NCI-H345 (cell line): ENCODE measurements around the gene CLOCK.

Experiments
- DNase-seq: peaks from one replicate; lab custom pipeline; 2025; lab: John Stamatoyannopoulos, UW

Gene CLOCK

DNA sequence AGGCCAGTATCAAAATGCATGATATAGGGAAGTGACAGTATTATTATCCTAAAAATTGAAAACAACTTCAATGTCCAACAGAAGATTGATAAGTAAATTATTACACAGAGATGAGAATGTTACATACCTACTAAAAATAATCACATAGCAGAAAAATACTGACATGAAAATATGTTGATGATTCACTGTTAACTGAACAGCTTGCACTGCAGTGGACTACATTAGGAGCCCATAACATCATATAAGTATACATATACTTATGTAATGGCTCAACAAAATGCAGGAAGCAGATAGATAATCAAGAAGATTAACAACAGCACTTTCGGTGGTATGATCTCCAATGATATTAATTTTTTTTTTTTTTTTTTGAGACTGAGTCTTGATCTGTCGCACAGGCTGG is 7.1 kb downstream of the CLOCK start:
- DNase-seq, result no peak

DNA sequence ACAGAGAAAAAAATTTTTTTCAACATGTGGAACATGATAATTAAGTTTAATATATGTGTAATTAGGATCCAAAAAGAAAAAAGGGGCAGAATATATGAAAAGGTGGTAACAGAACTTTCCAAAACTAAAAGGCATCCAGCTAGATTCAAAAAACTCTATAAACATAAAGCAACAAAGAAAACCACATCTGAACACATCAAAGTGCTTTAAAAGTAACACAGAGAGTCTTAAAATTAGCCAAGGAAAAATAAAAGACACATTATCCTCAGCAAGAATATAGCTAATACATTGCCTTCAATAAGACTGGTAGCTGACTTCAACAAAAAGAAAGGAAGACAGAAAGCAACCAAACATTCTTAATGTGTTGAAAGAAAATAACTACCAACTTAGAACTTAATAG is 8.2 kb downstream of the CLOCK start:
- no peak for DNase-seq

DNA sequence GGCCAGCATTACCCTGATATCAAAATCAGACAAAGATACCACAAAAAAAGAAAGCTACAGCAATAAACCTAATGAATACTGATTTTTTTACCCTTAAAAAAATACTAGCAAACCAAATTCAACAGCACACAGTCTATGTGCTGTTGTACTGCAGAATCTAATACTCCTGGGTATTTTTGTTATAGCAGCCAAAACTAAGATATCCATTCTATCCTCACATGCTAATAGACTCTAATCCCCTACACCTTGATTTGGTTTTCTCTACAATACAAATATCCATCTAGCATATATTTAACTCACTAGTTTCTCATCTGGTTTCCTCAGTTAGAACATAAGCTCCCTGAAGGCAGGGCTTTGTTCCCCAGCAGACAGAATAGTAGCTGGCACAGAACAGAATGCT is 12.4 kb downstream of the CLOCK start:
- DNase-seq, result no peak

DNA sequence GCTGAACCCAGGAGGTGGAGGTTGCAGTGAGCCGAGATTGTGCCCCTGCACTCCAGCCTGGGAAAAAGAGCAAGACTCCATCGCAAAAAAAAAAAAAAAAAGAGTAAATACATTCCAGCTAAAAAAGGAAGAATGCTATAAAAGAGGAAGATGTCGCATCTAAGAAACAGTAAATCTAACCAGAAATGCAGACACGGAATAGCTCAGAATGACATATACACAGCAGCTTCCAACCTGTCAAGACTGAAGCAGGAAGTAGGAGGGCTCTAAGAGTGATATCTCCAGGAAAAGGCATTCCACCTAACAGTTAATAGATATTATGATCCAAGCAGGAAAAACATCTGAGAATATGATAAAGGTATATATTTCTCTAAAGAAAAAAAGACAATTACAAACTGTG is 16.0 kb downstream of the CLOCK start:
- DNase-seq, result no peak

DNA sequence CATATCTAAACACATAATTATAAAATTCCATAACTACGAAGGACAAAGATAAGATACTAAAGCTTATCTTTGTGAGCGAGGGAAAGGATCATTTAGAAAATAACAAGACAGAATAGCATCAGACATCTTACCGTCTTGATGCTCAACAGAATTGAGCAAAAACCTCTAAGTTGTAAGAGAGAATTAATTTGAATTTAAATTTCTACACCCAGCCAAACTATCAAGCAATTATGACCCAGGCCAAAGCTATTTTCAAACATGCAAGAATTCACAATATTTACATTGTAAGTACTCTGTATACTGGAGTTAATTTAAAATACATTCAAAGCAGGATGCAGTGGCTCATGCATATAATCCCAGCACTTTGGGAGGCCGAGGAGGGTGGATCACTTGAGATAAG is 16.5 kb downstream of the CLOCK start:
- no peak for DNase-seq

DNA sequence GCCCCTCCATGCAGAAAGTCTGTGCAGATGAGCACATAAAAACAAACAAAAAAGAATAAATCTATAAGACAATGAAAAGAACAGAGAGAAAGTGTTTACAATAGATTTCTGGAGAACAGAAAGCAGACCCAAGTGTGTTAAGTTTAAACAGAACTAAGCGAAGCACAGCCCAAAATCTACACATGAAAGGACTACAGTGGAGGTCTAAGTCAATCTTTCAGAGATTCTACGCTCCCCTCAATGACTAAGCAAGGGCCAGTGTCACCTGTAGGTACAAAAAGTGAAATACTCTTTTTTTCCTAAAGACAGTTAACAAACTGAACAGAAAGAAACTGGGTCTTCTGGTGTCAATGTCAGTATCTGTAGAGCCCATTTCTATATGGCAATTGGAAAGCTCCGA is 18.2 kb downstream of the CLOCK start:
- no peak for DNase-seq

DNA sequence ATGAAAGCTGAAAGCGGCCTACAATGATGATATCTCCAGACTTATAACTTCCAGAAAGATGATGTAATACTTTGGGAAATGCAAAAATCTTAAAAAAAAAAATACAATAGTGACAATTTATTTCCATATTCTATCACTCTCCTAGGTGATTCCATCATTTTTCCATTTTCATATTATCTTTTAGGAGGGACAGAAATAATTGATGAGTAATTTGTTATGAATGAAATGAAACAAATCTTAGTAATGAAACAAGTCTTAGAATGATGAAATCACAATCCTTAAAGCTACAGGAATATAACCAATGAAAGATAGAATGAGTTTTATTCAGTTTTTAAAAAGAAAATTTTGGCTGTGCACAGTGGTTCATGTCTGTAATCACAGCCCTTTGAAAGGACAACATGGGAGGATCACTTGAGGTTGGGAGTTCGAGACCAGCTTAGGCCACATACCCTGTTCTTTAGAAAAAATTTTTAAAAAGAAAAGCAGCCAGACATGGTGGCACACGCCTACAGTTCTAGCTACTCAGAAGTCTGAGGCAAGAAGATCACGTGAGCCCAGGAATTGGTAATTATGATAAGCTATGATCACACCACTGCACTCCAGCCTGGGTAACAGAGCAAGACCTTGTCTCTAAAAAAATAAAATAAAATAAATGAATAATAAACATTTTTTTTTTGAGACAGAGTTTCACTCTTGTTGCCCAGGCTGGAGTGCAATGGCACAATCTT is 21.7 kb downstream of the CLOCK start:
- DNase-seq, result no peak

DNA sequence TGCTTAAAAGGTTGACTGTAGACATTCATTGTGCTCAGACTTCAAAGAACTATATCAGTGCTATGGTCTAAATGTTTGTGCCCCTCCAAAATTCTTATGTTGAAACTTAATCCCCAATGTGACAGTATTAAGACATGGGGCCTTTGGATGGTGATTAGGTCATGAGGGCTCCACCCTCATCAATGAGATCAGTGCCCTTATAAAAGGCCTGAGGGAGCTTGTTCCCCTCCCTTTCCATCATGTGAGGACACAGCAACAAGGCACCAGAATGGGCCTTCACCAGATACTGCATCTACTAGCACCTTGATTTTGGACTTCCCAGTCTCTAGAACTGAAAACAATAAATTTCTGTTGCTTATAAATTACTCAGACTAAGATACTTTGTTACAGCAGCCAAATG is 28.3 kb downstream of the CLOCK start:
- no peak for DNase-seq

DNA sequence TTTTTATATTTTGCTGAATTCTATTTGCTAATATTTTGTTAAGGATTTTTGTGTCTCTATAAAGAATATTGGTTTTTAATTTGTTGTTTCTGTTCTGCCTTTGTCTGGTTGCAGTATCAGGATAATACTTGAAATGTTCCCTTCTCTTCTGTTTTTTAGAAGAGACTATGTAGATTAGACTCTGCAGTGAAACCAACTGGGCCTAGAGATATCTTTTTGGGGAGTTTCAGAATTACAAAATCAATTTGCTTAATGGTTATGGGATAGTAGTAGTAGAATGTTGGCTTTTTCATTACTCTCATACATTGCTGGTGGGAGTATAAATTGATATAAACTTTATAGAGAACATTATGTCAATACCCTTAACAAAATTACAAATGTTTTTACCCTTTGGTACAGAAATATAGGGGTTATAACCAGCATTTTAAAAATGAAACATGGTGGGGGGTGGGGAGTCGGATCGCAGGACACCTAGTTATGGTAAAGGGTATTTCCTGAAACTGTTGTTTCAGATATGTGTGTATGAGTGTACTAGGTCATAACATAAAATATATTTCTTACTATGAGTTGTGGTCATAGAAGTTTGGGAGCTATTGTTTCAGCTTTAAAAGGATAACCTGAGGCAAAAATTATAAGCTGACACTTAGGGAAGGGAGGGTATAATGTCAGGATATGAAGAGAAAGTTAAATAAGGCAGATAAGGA is 29.0 kb downstream of the CLOCK start:
- DNase-seq, result no peak

DNA sequence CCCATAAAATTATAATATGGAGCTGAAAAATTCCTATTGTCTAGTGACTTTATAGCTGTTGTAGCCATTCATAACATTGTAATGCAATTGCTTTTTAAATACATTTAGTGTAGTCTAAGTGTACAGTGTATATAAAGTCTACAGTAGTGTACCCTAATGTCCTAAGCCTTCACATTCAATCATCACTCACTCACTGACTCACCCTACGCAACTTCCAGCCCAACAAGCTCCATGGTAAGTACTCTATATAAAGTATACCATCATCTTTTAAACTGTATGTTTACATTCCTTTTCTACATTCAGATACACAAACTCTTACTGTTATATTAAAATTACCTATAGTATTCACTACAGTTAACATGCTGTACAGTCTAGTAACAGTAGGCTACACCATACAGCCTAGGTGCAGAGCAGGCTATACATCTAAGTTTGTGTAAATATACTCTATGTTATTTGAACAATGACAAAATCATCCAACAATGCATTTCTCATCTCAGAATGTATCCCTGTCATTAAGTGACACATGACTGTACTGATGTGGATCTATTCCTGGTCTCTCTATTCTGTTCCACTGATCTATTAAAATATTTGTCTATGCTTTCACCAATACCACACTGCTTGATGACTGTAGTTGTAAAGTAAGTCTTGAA is 33.7 kb downstream of the CLOCK start:
- no peak for DNase-seq

DNA sequence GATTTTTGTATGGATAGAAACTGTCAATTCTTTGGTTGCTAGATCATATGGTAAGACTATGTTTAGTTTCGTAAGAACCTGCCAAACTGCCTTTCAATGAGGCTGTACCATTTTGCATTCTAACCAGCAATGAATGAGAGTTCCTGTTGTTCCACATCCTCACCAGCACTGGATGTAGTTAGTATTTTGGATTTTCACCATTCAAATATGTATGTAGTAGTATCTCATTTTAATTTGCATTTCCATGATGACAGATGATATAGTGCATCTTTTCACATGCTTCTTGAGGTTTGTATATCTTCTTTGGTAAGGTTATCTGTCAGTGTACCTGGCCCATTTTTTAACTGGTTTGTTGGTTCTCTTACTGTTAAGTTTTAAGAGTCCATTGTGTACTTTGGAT is 34.6 kb downstream of the CLOCK start:
- no peak for DNase-seq

DNA sequence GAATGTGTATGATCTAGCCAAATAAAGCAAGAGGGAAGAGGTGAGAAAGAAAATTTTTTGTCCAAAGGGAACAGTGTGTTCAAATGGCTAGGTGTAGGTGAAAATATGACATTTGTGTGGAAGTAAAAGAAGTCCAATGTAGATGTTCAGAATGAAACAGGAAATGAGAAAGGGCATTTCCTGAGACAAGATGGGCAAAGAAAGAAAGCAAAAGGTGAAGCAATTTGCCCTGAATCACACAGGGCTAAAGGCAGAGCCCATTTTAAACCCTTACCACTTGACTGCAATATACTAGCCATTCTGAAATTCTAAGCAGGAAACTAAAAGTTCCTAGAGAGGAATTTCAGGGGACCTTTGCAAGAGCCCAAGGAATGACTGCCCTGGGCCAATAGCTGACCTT is 36.0 kb downstream of the CLOCK start:
- DNase-seq, result no peak

DNA sequence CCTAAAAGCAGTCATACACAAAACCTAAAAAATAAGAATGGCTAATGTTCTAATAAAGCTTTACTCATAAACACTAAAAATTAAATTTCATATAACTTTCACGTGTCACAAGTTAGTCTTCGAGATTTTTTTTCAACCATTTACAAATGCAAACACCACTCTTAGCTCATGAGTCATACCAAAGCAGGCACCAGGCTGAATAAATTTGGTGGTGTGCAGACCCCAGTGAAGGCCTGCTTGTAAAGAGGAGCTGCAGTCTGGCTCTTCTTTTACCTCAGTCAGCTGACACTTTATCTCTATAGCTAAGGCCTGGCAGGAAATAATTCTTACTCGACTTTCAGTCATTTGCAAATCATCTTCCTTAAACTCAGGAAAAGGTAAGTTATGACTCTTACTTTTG is 37.4 kb downstream of the CLOCK start:
- no peak for DNase-seq

DNA sequence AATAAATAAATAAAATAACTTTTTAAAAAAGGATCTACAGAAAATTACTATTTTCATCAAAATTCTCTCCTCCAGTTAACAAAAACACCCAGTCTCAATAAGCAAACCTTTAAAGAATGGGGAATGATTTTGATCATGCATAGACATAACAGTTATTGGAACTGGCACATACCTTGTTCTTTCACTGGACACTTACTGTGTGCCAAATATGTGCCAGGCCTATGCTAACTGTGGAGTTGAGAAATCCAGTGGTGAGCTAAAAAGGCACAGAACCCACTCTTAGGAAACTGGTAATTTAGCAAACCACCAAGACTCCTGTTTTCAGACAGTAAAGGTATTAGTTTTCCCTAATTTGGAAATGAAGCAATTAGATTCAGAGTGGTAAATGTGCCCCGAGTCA is 39.1 kb downstream of the CLOCK start:
- DNase-seq, result no peak

DNA sequence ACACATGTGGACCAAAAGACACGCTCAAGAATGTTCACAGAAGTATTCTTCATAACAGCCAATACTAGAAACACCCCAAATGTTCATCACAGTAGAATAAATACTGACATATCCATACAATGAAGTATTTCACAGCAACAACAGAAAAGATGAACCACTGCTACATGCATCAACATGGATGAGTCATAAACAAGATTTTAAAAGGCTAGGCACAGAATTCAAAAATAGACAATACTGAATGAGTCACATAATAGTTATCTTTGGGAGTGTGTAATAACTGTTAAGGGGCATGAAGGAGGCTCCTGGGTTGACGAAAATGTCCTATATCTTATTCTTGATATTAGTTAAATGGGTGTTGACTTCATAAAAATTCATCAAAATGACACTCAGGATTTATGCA is 43.5 kb downstream of the CLOCK start:
- no peak for DNase-seq

DNA sequence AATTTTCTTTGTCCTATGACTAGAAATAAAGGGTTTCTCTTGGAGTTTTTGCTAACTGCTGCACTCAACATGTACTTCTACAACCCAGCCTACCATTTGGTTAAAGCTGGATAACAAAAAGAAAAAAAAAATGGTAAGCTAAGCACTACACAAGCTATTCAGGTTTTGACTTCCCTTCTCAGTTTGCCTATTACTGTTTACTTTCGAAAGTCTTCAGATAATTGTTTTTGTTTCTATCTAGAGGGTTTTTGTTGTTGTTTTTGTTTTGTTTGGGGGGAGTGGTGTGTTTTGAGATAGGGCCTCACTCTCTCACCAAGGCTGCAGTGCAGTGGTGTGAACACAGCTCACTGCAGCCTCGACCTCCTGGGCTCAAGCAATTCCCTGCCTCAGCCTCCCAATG is 46.6 kb downstream of the CLOCK start:
- no peak for DNase-seq

DNA sequence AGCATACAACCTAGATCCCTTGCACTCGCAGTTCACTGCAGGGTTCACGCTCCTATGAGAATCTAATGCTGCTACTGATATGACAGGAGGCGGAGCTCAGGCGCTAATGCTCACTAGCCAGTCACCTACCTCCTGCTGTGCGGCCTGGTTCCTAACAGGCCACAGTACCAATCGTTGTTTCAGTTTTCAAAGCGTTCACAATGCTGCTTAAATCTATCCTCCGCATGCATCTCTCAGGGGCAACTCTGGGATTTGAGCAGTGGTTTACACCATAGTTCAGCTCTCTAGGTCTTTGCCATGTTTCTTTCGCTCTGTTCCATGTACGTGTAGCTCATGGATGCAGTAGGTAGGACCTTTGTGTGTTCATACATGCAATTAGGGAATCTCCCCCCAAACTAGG is 47.2 kb downstream of the CLOCK start:
- no peak for DNase-seq

DNA sequence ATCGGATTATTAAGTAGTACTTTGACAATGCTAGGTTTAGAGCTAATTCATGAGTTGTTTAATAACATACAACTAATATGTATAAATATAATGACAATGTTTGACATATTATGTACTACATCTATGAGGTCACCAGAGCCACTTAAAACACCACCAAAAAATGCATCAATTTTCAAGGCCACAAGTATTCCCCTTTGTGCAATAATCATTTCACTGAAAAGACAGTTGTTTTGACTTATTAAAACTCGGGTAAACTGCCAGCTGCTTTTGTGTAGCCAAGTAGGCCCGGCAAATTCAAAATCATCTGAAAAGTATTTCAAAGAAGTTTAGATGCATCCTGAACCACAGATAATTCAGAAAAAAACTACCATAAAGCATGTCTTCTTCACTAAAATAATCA is 48.7 kb downstream of the CLOCK start:
- DNase-seq, result no peak

DNA sequence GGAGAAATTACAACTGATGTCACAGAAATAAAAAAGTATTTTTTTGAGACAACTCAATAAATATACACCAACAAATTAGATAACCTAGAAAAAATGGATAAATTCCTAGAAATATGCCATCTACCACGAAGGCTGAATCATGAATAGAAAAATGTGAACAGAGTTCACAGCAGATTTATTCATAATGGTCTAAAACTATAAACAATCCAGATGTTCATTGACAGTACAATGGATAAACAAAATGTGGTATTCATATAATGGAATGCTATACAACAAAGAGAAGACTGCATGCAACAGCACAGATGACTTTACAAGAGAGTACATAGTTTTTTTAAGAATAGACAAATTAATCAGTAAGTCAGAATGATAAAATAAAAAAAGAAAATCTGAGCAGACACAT is 55.2 kb downstream of the CLOCK start:
- no peak for DNase-seq

DNA sequence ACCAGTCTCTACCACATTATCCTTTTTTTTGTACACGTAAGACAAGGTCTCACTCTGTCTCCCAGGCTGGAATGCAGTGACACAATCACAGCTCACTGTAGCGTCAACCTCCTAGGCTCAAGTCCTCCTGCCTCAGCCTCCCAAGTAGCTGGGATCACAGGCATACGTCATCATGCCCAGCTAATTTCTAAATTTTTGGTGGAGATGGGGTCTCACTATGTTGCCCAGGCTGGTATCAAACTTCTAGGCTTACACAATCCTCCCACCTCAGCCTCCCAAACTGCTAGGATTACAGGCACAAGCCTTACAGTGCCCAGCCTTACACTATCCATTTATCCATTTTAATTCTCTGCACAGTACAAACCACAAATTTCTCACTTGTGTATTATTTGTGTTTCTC is 58.0 kb downstream of the CLOCK start:
- no peak for DNase-seq

DNA sequence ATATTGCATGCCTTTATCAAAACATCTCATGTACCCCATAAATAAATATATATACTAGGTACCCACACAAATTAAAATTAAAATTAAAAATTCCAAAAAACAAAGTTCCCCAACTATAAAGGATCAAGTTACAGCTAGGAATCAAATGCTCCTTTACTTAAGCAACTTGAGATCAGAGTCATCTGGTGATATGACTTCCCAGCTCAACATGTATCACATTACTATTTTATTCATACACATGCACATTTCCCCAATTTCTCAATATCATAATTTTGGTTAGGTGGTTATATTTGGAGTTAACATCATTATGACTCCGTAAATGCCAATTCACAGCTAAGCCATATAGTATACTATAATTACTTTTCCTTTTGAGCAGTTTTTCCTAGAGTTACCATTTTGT is 60.9 kb downstream of the CLOCK start:
- DNase-seq, result no peak

DNA sequence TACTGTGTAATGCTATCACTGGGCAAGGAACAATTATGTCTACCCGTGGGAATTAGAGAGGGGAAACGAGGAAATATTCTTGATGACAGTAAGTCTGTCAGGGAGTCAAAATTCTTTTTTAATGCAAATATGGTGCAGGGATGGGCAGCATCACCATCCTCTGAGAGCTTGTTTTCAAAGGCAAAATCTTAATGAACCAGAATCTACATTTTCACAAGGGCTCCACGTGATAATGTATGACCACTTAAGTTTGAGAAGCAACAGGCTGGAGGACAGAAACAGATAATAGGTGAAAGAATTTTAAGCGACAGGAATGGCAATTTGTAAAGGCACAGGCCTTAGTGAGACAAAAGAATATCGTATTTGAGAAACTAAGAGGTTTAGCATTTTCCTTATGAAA is 63.4 kb downstream of the CLOCK start:
- no peak for DNase-seq

DNA sequence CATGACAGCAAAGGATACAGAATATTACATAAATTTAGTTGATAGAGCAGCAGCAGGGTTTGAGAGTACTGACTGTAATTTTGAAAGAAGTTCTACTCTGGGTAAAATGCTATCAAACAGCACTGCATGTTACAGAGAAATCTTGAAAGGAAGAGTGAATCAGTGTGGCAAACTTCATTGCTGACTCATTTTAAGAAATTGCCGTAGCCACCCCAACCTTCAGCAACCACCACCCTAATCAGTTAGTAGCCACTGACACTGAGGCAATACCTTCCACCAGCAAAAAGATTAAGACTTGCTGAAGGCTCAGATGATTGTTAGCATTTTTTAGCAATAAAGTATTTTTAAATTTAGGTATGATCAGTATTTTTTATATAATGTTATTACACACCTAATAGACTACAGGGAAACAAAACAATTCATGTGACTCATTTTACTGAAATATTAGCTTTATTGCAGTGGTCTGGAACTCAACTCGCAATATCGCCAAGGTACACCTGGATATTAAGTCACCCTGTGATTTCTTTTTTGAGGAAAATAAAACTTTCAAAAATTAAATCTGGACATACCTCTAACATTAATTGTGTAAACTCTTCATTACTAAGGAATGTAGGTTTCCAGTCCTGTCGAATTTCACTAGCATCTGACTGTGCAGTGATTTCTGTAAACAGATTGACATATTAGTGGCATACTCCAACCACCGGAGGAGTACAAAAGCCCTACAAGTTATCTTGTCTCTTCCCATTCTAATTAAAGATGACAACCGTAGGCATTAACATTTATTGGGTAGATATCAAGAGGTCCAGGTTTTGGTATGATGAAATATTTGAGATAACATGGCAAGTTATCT is 71.1 kb downstream of the CLOCK start:
- no peak for DNase-seq
